T-helper 1 cell treated with Interleukin-12 subunit alpha and Interleukin-12 subunit beta and Interleukin-4 antibody, amounts not matched to agents 30 ng/mL and 1 ng/mL, for 36 hours (primary cell): ENCODE results near the gene ZMIZ1. TPM values are rescaled to one million over a fixed set of nuclear protein-coding genes. Genes with fewer than 3 reads are reported as not detected.

ENCODE experiments used
- intact Hi-C: fragments of 100-400 bp; cut with micrococcal nuclease; formaldehyde crosslinking; loops from one replicate; pipeline ENCODE4 v1.15.1; 2024
- total RNA-seq: library from RNA; stranded (reverse); gene quantifications from 2 replicates; pipeline ENCODE4 v1.2.3, GENCODE V29; 2022

ZMIZ1 gene
- total RNA-seq, 1 donor from 2014 or later, result 51.2 TPM

GRCh38 chr10:79242620-79243152 lies 173.9 kb downstream of the ZMIZ1 start:
- intact Hi-C loops, result loop anchor here (1.0 to 5.0 kb wide), 6 partner anchors 95 to 1395 kb away; partner anchors contain the start of genes POLR3A, RPS24 and ZCCHC24

GRCh38 chr10:79243181-79244067 lies 174.7 kb downstream of the ZMIZ1 start:
- intact Hi-C loops, result loop anchor here (1.0 to 5.0 kb wide), 10 partner anchors 23 to 1396 kb away; partner anchors contain the start of genes POLR3A, RPS24, ZCCHC24 and ZMIZ1

- intact Hi-C loops, result loop anchor here (1.0 to 5.0 kb wide), 6 partner anchors 23 to 1397 kb away; partner anchors contain the start of gene ZMIZ1
These were observed 175.3 kb downstream of the ZMIZ1 start for GRCh38 chr10:79244068-79244442.

GRCh38 chr10:79244841-79245504 lies 176.2 kb downstream of the ZMIZ1 start:
- intact Hi-C loops, result loop anchor here (1.0 to 5.0 kb wide), 8 partner anchors 22 to 1398 kb away; partner anchors contain the start of gene ZMIZ1

GRCh38 chr10:79245539-79246208 lies 176.9 kb downstream of the ZMIZ1 start:
- intact Hi-C loops, result loop anchor here (1.0 to 2.0 kb wide), 5 partner anchors 21 to 273 kb away; partner anchors contain the start of gene ZMIZ1

- intact Hi-C loops, result no loop called here
These were observed 177.4 kb downstream of the ZMIZ1 start for GRCh38 chr10:79246209-79246581.

DNA sequence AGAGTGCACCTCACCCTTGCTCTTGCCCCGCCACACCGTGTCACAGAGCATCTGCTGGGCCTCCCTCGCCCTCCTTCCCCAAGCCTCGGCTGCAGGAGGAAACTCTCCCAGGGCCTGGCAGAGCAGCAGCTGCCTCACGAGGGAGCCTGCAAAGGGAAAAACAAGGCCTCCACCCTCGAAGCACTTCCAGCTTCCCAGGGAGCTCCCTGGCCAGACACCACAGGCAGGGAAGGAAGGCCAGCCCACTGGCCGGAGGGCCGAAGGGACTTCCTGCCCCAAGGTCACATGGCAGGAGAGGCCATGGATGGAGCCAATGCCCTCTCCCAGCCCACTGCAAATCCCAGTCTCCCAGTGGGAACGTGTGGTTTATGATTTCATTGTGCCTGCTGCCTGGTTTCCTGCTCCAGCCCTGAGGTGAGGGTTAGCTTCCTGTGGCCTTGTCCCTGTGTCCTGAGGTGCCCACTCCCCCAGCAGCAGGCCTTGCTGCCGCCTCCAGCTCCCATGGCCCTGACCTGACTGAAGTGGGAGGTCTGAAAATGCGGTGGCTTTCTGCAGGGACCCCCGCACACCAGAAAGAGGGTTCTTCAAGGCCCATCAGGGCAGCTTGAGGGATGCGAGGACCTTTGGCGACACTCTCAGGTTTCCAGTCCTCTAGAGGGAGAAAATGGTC lies 178.0 kb downstream of the ZMIZ1 start:
- intact Hi-C loops, result no loop called here

DNA sequence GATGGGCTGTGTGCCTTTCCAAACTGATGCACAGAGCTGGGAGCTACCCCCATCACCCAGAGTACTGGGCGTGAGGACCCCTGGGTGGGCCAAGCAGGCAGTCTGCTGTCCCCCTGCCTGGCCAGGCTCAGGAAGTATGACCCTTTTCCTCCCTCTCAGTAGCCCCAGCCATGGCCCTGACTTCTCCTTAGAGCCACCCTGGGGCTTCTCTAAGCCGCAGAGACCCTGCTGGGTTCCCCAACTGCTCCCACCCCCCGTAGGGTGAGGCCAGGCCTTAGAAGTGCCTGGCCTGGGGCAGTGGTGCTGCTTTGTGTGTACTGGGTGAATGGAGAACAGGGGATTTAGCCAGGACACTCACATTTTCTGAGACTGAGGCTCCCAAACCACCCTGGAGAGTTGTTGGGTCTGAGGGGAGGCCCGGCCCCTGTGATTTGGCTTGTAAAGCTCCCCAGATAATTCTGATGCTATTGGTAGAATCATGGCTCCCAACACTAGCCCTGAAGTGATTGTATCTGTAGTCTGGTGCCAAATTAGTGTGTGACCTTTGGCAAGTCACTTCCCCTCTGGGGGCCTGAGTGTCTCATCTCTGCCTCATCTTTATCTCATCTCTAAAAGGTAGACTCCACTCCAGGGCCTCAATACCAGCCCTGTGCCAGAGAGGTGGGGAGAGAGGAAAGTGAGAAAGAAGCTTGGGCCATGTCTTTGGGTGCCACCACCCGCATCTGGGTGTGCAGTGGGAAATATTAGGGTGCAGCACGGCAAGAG lies 178.8 kb downstream of the ZMIZ1 start:
- intact Hi-C loops, result loop anchor here (2.0 kb wide), 1 partner anchor 75 kb away; no protein-coding TSS in a partner anchor

DNA sequence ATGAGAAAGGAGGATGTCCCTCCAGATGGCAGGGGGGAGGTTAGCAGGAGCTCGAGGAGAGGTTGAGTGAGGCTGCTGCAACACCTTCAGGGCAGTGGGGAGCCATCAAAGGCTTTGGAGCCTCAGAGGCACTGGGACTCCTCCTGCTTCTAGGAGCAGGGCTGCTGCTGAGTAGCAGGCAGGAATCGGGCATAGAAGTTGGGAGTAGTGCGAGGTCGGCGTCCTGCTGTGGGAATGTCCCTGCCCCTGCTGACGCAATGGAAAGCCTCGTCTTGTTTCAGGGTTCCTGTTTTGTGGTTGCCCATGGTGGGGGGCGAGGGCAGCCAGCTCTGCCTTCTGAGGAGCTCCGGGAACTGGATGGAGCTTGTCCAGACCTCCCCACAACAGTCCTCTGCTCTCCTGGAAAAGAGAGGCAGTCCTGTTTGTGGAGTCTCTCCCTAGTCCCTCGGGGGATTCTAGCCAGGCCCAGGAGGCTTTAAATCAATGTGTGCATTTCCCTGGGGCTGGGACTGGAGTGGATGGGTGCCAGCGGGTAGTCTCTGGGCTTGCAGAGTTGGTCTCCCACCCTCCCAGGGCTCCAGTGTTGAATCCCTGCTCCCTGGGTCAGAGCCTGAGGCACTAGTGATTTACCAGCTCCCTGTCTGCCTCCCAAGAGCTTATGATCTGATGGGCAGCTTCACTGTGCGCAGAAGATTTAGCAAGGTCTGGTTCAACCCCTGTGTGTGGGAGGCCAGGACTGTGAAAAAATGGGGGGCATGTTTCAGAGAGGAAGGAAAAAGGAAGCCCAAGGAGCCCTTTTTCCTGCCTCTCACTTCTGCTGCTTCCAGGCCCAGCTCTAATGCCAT lies 179.8 kb downstream of the ZMIZ1 start:
- intact Hi-C loops, result loop anchor here (1.0 to 2.0 kb wide), 3 partner anchors 7 to 74 kb away; no protein-coding TSS in a partner anchor

- intact Hi-C loops, result loop anchor here (1.0 to 2.0 kb wide), 3 partner anchors 8 to 73 kb away; no protein-coding TSS in a partner anchor
These were observed 180.7 kb downstream of the ZMIZ1 start for GRCh38 chr10:79249186-79250121.

DNA sequence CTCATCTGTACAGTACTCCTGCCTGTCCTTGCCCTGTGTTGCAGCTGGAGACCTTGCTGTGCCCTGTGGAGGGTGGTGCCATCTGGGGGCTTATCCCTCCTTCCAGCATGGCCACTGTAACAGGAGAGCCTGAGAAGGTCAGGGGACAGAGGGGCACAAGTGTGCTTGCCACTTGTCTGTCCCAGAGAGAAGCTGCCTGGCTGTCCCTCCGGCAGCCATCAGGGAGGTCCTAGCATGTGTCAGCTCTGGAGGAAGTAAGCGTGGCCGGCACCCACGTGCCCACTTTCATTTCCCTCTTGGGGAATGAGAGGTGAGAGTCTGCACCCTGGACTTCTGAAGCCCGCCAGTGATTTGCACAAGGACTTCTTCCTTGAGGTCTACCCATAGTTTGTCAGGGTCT lies 181.5 kb downstream of the ZMIZ1 start:
- intact Hi-C loops, result no loop called here

DNA sequence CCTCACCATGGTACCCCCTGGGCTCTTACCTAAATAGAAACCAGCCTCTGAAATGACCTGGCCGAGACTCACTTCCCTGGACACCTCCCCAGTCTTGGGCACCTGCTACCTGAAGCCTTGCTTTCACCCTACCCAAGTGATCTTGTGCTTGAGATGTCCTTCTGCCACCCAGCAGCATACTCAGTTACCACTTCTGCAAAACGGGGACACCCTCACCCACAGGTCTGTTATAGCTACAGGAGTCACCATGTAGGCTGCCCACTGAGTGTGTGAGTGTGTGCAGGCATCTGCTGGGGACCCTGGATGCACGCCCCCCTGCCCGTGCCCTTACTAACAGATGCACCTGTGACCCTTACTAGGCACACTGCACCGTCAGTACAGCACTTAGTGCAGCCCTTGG lies 183.7 kb downstream of the ZMIZ1 start:
- intact Hi-C loops, result no loop called here

GRCh38 chr10:79252971-79253370 lies 184.2 kb downstream of the ZMIZ1 start:
- intact Hi-C loops, result no loop called here

- intact Hi-C loops, result no loop called here
These were observed 184.9 kb downstream of the ZMIZ1 start for GRCh38 chr10:79253704-79254103.

GRCh38 chr10:79254333-79255006 lies 185.7 kb downstream of the ZMIZ1 start:
- intact Hi-C loops, result no loop called here

DNA sequence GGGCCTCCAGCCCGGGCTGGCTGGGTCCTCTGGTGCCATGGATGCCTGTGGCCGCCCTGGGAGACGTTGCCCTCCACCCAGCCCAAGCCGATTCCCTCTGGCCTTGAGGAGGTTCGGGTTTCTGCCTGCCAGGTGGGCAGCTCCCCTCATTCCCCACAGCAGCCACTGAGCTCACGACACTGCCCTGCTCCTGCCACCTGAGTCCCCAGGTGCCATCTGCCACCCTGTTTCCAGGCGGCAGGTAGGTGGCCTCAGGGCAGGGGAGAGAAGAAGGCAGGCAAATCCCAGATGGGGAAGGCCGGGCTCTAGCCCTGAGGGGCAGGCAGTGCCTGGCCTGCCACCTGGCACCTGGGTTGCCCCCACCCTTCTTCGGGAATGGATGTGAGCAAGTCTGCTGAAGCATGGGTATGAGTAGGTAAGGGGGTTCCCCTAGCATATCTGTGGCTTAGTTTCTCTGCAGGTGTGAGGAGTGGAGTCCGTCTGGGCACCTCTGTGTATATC lies 186.3 kb downstream of the ZMIZ1 start:
- intact Hi-C loops, result no loop called here

GRCh38 chr10:79256264-79256806 lies 187.6 kb downstream of the ZMIZ1 start:
- intact Hi-C loops, result no loop called here
